ENCODE data around the gene CDH23.

The CDH23 gene

DNA sequence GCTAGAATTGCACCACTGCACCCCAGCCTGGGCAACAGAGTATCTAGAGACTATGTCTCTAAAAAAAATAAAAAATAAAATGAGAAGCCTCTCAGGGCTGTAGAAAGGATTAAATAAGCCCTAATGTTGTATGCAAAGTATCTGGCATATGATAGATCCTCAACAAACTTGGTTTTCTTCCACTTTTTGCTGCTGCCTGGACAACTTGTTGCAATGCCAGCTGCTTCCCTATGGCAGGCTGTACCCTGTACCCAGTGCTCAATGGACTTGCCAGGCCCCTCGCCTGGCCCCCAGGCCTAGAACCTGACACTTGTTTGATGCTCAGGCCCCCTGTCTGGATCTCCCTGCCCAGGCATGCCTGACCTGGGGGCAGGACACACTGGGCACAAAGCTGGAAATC lies 28.5 kb upstream of the CDH23 start:
- TF ChIP-seq, protein P1, sequence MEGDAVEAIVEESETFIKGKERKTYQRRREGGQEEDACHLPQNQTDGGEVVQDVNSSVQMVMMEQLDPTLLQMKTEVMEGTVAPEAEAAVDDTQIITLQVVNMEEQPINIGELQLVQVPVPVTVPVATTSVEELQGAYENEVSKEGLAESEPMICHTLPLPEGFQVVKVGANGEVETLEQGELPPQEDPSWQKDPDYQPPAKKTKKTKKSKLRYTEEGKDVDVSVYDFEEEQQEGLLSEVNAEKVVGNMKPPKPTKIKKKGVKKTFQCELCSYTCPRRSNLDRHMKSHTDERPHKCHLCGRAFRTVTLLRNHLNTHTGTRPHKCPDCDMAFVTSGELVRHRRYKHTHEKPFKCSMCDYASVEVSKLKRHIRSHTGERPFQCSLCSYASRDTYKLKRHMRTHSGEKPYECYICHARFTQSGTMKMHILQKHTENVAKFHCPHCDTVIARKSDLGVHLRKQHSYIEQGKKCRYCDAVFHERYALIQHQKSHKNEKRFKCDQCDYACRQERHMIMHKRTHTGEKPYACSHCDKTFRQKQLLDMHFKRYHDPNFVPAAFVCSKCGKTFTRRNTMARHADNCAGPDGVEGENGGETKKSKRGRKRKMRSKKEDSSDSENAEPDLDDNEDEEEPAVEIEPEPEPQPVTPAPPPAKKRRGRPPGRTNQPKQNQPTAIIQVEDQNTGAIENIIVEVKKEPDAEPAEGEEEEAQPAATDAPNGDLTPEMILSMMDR (IDR thresholded peaks at IDR 0.05; ENCODE audit: borderline replicate concordance, insufficient read depth, low read depth, low read length): no peak
- no peak overlapping the region for H3K4me3 ChIP-seq (ENCODE audit: low read depth, low read length)

DNA sequence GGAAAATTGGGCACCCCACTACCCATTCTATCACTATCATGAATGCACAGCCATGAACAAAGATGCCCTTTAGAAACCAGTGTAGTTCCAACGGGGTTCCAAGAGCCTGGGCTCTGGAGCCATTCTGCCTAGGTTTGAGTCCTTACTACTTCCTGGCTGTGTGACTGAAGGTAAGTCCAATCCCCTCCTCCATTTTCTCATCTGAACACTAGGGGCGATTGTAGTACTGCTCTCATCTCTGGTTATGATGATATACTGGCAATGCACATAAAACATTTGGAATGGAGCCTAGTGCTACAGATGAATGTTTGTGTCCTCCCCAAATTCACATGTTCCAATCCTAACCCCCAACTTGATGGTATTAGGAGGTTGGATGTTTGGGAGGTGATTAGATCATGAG lies 28.1 kb upstream of the CDH23 start:
- no peak overlapping the region for H3K4me3 ChIP-seq (ENCODE audit: low read depth, low read length)
- TF ChIP-seq, protein P1 (IDR thresholded peaks at IDR 0.05; ENCODE audit: borderline replicate concordance, insufficient read depth, low read depth, low read length): peak; percentile 36; the same call in 1 of the 2 replicates

DNA sequence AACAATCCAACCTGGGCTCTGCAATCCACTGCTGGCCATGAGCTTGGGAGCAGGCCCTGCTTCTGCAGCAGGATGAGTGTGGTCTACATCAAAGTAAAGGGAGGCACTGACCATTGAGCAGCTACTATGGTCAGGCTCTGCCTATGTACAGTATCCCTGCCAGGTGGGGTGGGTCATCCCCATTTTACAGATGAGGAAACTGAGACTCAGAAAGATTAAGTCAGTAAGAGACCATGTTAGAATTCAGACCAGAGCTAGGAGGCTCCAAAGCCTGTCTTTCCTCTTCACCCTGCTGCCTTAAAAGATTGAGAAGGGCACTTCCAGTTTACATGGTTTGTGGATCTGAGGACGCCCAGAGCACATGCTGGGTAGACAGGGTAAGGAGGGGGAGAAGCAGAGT lies 27.1 kb upstream of the CDH23 start:
- H3K4me3 ChIP-seq (ENCODE audit: low read depth, low read length): no peak overlapping the region
- TF ChIP-seq, protein P1 (IDR thresholded peaks at IDR 0.05; ENCODE audit: borderline replicate concordance, insufficient read depth, low read depth, low read length): no peak

DNA sequence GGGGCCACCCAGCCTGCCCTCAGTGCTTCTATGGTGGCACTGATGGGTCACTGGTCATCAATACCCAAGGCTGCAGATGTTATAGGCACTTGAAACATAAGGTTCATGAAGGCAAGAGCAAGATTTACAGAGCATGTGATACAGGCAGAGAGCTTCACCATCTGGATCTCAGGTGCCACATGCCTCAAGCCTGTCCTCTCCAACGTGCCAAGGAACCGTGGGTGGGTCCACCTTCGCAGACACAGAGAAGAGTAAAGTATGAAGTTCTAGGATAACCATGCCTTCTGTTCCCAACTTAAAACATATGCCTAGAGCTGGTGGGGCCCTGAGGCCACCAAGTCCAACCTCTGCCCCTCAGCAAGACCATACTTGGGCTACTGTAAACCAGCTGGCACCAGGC lies 26.7 kb upstream of the CDH23 start:
- TF ChIP-seq, protein P1 (IDR thresholded peaks at IDR 0.05; ENCODE audit: borderline replicate concordance, insufficient read depth, low read depth, low read length): no peak
- H3K4me3 ChIP-seq (ENCODE audit: low read depth, low read length): no peak overlapping the region

DNA sequence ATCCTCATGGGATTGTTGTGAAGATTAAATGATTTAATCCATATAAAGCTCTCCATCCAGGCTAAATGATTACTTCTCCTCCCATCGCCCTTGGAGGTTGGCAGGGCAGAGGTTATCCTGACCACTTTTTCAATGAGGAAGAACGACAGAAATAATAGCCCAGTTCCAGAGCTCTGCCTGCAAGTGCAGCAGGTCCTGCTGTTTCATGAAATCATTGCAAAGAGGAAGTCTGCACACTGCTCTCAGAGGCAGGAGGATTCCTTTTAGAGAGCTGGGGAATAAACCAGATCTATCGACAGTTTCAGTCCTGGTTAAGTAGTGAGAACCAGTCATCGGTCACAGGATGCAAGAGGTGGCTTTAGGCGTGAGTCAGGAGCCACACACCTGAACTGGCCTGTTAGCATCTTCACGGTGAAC lies 25.0 kb upstream of the CDH23 start:
- TF ChIP-seq, protein P1 (IDR thresholded peaks at IDR 0.05; ENCODE audit: borderline replicate concordance, insufficient read depth, low read depth, low read length): no peak
- H3K4me3 ChIP-seq (ENCODE audit: low read depth, low read length): no peak overlapping the region

DNA sequence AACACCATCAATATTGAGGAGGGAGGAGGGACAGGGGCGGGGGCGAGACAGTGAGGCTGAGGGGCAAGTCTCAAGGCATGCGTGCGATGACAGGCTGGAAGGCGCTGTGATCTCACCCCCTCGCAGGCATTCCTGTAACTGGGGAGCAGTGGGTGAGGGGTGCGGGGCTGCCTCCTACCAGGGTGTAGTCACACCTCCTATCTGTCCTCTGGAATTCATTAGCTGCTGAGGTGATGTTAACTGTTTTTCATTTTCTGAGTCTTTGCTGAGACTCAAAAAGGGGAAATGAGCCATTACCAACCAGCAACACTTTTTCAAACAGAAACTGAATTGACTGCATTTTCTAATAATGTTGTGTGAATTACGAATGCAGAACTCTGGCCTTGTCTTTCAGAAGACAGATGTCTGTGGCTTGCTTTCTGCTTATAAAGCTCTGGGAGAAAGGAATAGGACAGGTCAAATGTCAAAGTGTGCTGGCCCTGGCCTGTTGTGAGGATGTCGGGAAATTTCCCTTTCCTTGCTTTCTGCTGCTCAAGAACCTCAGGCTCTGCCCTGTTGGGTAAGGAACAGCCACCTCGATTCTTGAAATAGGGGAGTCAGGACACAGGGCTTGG lies 23.7 kb upstream of the CDH23 start:
- H3K4me3 ChIP-seq (ENCODE audit: low read depth, low read length): no peak overlapping the region
- TF ChIP-seq, protein P1 (IDR thresholded peaks at IDR 0.05; ENCODE audit: borderline replicate concordance, insufficient read depth, low read depth, low read length): no peak

DNA sequence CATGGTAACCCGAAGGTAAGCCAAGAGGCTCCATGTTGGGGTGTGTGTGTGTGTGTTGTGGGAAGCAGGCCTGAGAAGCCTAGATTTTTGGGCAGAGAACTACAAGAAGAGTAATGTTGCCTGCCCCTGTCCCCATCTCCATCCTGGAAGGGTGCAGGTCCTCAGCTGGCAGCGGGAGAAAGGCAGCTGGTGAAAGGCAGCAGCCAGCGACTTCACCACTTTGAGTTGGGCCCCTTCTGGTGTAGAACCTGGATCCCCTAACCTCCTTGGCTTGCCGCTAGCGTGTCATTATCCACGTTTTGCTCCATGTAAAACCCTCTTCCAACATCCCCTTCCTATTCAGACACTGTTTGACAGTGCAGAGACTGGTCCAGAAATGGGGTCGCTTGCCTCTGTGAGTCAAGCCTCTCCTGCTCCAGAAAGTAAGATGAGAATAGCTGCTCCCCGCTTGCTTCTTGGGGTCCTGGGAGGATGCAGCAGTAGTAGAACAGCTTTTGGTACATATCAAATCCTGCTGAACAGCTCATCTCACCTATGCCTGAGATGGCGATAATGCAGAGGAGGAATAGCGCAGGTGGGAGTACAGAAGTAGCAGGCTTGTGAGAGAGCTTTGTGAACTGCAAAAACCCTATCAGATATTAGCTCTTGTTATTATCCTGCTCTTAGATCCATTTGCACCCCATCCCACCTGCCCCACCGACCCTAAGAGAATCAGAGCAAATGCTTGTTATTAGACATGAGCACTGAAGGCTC lies 22.1 kb upstream of the CDH23 start:
- TF ChIP-seq, protein P1 (IDR thresholded peaks at IDR 0.05; ENCODE audit: borderline replicate concordance, insufficient read depth, low read depth, low read length): no peak
- no peak overlapping the region for H3K4me3 ChIP-seq (ENCODE audit: low read depth, low read length)

Data from GM12875 (cell line).